ENCODE measurements around the gene TFF3. TPM values are rescaled to one million over a fixed set of nuclear protein-coding genes. Genes with fewer than 3 reads are reported as not detected.

TFF3 gene
- total and polyA plus RNA-seq, 10 of the 15 experiments (the other 5 are each of a cell fraction or from before 2014, with no cell fraction given) = not detected

- CTCF ChIA-PET = interaction anchor here (0.6 to 4.8 kb wide), 48 partner anchors 8 to 349 kb away, joined by 3 to 68 read pairs (median 5); partner anchors contain the start of gene TFF1
- in situ Hi-C loops (cut with MboI) = no loop called here
- Histone ChIP-seq H3K36me3 (ENCODE audit: control insufficient read depth in 2 of 2, insufficient read depth in 2 of 2, low read length in 1 of 2) (no peaks in the 10 kb centered on the region), H3K9me3 (replicated peaks; ENCODE audit: control insufficient read depth, insufficient read depth, low read length) (no peaks in the 10 kb centered on the region), H2AFZ (ENCODE audit: control insufficient read depth, low read depth, low read length) (no peak overlapping the region), H3K27me3 (replicated peaks in 1 of 2; ENCODE audit: control insufficient read depth in 2 of 2, insufficient read depth in 2 of 2, low read length in 1 of 2) (no peaks in the 10 kb centered on the region), H3K4me2 (ENCODE audit: control insufficient read depth, insufficient read depth) (no peak overlapping the region), H4K20me1 (ENCODE audit: control insufficient read depth, insufficient read depth) (no peaks in the 10 kb centered on the region), H3K27ac (ENCODE audit: control insufficient read depth, insufficient read depth) (no peak overlapping the region), H3K9ac (ENCODE audit: control insufficient read depth, insufficient read depth, low read length) (no peak overlapping the region), H3K4me1 (ENCODE audit: control insufficient read depth, insufficient read depth, low read length) (no peaks in the 10 kb centered on the region), H3K79me2 (ENCODE audit: control insufficient read depth, insufficient read depth, low read length) (no peaks in the 10 kb centered on the region), H3K4me3 (no peak overlapping the region)
- BruUV-seq (replicated peaks) = no TSS peak
- DNase-seq (ENCODE audit: low read depth, low spot score) (no peak), FAIRE-seq (no peak), ATAC-seq (no peak)
- intact Hi-C loops (cut with micrococcal nuclease; ENCODE audit: unreplicated experiment) = no loop called here
- POLR2A ChIA-PET = interaction anchor here (0.8 to 1.4 kb wide), 2 partner anchors 25 to 115 kb away, joined by 3 to 4 read pairs; no protein-coding TSS in a partner anchor
- SMC1A ChIA-PET (ENCODE audit: uncharacterized antibody, unreplicated experiment) = interaction anchor here (0.6 to 4.1 kb wide), 32 partner anchors 9 to 228 kb away, joined by 3 to 28 read pairs (median 5); no protein-coding TSS in a partner anchor
- 78% methylated on average over 12 of the region's 12 CpGs for WGBS (ENCODE audit: insufficient coverage, insufficient replicate concordance, low lambda C conversion rate, missing lambda C conversion rate)
- TF ChIP-seq ATF2 (IDR thresholded peaks at IDR 0.05; ENCODE audit: low read length) = no peak
- no peak for TF ChIP-seq RBBP5 (conservative IDR thresholded peaks at IDR 0.05)
- no peak for TF ChIP-seq SMARCA5 (IDR thresholded peaks at IDR 0.05)
- TF ChIP-seq NBN (IDR thresholded peaks at IDR 0.05) = no peak
- TF ChIP-seq WRNIP1 (IDR thresholded peaks at IDR 0.05; ENCODE audit: borderline replicate concordance, low read depth, low read length) = no peak
- no peak for TF ChIP-seq SMC3 (IDR thresholded peaks at IDR 0.05; ENCODE audit: borderline replicate concordance, low read length)
- no peak for TF ChIP-seq BMI1 (IDR thresholded peaks at IDR 0.05; ENCODE audit: borderline replicate concordance)
- no peak for TF ChIP-seq PAX5 (IDR thresholded peaks at IDR 0.05; ENCODE audit: borderline replicate concordance, low read depth, low read length)
- RAD21 ChIA-PET (ENCODE audit: unreplicated experiment) = interaction anchor here (0.6 to 3.1 kb wide), 36 partner anchors 9 to 227 kb away, joined by 3 to 45 read pairs (median 5); partner anchors contain the start of gene TMPRSS3
Measured at GRCh38 chr21:42310411-42311001, 4.7 kb downstream of the TFF3 start.

Measured in GM12878 (cell line).